Heart right ventricle (tissue), 16 donors: Measurements from ENCODE around the gene CFP. TPM values are rescaled to one million over a fixed set of nuclear protein-coding genes. Genes with fewer than 3 reads are reported as not detected.
A peak's percentile ranks its signal among the peaks of the same experiment; 100 is the strongest.
"Not testable (repeated sequence)": the region's sequence is repeated elsewhere in the genome, so short reads cannot be mapped to it uniquely, and the experiment has no call there.

Source experiments
- ATAC-seq, 8 donors: fragments of 200-7000 bp; cut with Tn5 transposase; one replicate each; pipeline ENCODE4 v1.9.1; 2020; ENCODE audit warnings: mild to moderate bottlenecking in 8 of 8, moderate library complexity in 8 of 8, moderate number of reproducible peaks in 1 of 8
- DNase-seq, 2 donors: peaks; one replicate each; pipeline ENCODE4 v3.0.0-alpha.2; 2020
- H3K27ac ChIP-seq, 10 donors: fragments of 200-600 bp; sonication (generic) in 2 of 10; one replicate each; pipeline versions ENCODE4 v1.5.0 to v1.8.0; 2020 to 2022; ENCODE audit warnings: mild to moderate bottlenecking in 3 of 10
- H3K27me3 ChIP-seq, 7 donors: fragments of 200-600 bp; one replicate each; pipeline ENCODE4 v1.8.0; 2021 to 2022; ENCODE audit warnings: mild to moderate bottlenecking in 2 of 7
- H3K36me3 ChIP-seq, 9 donors: fragments of 200-600 bp; sonication (generic) in 1 of 9; one replicate each; pipeline versions ENCODE4 v1.5.0 to v1.8.0; 2020 to 2022; ENCODE audit warnings: mild to moderate bottlenecking in 2 of 9
- H3K4me1 ChIP-seq, 9 donors: fragments of 200-600 bp; sonication (generic) in 1 of 9; one replicate each; pipeline versions ENCODE4 v1.5.0 to v1.8.0; 2020 to 2022; ENCODE audit warnings: mild to moderate bottlenecking in 4 of 9
- H3K4me3 ChIP-seq, 10 donors: fragments of 200-600 bp; sonication (generic) in 2 of 10; one replicate each; pipeline versions ENCODE4 v1.5.0 to v1.8.0; 2020 to 2022; ENCODE audit warnings: mild to moderate bottlenecking in 7 of 10, moderate library complexity in 2 of 10
- H3K9me3 ChIP-seq, 11 donors: fragments of 200-600 bp in 10 of 11; sonication (generic) in 2 of 11; one replicate each; pipeline versions ENCODE4 v1.5.0 to v1.8.0; 2013 to 2022; ENCODE audit warnings: mild to moderate bottlenecking in 2 of 11, control low read depth in 1 of 11, moderate library complexity in 1 of 11
- WGBS, 2 donors: extraction: QIAGEN DNeasy Blood & Tissue Kit; methylation state at CpG; one replicate each; pipeline ENCODE4 v1.1.7; 2013; ENCODE audit warnings: inconsistent platforms in 1 of 2; 5-methylcytosine and 5-hydroxymethylcytosine counted together
- intact Hi-C, 10 donors: fragments of 100-400 bp; cut with DNase I; formaldehyde crosslinking; loops; one replicate each; pipeline versions ENCODE4 v1.11.1 to v1.14.2; 2022
- long read RNA-seq, 3 donors: library from polyadenylated mRNA; unstranded; transcript quantifications; one replicate each; pipeline ENCODE4 v2.0.0, GENCODE V29; 2020 to 2021
- polyA plus RNA-seq, 2 donors: library from polyadenylated mRNA; stranded (reverse); fragments of 200-250 nt; gene quantifications; one replicate each; pipeline ENCODE4 v1.2.3, GENCODE V29; 2013
- total RNA-seq, 10 donors: library from RNA; stranded (reverse); fragmentation: NEBNext Ultra II Directional in 3 of 10; extraction: Animal tissue kit (Norgen Biotek cat#: 25700) in 3 of 10; gene quantifications; one replicate each; pipeline versions ENCODE4 v1.2.1 to v1.2.4, GENCODE V29; 2021 to 2023
- TF ChIP-seq, protein P1 (sequence below), 9 donors: fragments of 200-600 bp; sonication (generic) in 2 of 9; IDR thresholded peaks; one replicate each; pipeline versions ENCODE4 v1.5.0 to v1.8.0; 2021 to 2022; ENCODE audit warnings: antibody characterized with exemption in 9 of 9, mild to moderate bottlenecking in 5 of 9, moderate library complexity in 1 of 9
- donor health status: Arrhythmogenic right ventricular cardiomyopathy.
- donor health status: ischemic (EF 13 %, LVEDD 7.1; RV severe dilation, severe dysfunction).
- donor health status: healthy with polysubstance abuse.
- donor health status: DM: no; HTN: yes; CAD: no.
- donor health status: DM: no; HTN: no; CAD: no.
- donor health status: ischemic (EF 25% LVEDD 6.9; RV normal size, moderate dysfunction).
- donor health status: ischemic (EF 25% LVEDD 5.7; RV mildly dilated, moderate dysfunction).
- donor health status: healthy.
- donor health status: DM: yes; HTN: yes; CAD: no.
- donor health status: Ischemic cardiomyopathy.
- donor health status: ischemic (EF 35%, LVEDD 5.7; RV mildly dilated, moderate dysfunction).
- donor health status: nonischemic (EF 11% LVEDD 7.7; RV severe dilation, severe dysfunction).
- donor health status: DM: yes; HTN: yes; CAD: no.
- donor health status: PGD.
- donor health status: ischemic (EF 29% LVEDD 5.4; RV normal size, mild dysfunction).
- donor health status: nonischemic (EF 23%, LVEDD 6.1; RV moderate dilation, normal function).

The CFP gene
- total RNA-seq (10 to 100 TPM in 1 of 10 donors, 1 to 10 TPM in 9; 1.1 to 12.4 (median 1.8) TPM), polyA plus RNA-seq (1 to 10 TPM; 2.3 to 2.4 TPM)
- long read RNA-seq, donor 1, partial matches to known transcripts: 0 of 5 reads
- long read RNA-seq, donor 1, other reads (novel, unspliced or antisense): 1 of 5 reads
- long read RNA-seq, donor 2, partial matches to known transcripts: 0 of 3 reads
- long read RNA-seq, donor 2, other reads (novel, unspliced or antisense): 0 of 3 reads
- long read RNA-seq, donor 3, transcript CFP-203 (9 exons, 1,592 nt): major isoform, 7 of 7 reads
- long read RNA-seq, donor 3, partial matches to known transcripts: 0 of 7 reads
- long read RNA-seq, donor 3, other reads (novel, unspliced or antisense): 0 of 7 reads

DNA sequence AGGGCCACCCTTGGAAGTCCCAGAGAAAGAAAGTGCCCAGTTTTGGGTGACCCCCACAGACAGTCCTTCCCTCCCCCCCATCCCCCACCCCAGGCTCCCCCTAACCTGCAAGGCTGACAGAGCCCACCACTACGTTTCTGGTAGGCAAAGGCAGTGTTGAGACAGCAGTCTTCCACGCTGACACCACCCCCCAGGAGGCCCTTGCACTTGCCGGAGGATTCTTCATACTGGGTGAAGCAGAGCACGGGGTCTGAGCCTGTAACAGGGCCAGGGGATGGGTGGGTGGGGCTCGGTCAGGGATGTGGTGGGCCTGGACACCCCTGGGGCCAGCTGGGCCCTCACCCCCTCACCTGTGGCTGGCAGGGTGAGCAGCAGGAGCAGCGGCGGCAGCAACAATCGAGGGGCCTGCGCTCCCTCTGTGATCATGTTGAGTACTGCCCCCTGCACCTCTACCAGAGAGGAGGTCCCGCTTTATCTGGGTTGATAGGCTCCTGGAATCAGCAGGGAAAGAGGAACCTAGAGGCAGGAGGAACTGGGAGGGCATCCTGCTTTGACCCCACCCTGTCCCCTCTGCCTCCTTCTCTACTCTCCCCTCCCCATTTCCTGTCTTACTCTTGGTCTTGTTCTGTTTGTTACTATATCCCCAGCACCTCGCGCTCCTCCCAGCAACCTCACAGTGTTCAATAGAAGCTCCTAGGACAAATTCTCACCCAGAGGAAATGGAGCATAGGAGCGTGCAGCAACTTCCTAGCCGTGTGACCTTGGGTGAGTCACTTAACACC is at the start of gene CFP:
CFP (minus strand) TSS at position 512 of the 782 bp plus-strand sequence; CDS start at position 426, 86 bp downstream.
- H3K27ac ChIP-seq: peak within 1 kb of the TSS in 1 of 10 donors; percentile 83
- TF ChIP-seq, protein P1, sequence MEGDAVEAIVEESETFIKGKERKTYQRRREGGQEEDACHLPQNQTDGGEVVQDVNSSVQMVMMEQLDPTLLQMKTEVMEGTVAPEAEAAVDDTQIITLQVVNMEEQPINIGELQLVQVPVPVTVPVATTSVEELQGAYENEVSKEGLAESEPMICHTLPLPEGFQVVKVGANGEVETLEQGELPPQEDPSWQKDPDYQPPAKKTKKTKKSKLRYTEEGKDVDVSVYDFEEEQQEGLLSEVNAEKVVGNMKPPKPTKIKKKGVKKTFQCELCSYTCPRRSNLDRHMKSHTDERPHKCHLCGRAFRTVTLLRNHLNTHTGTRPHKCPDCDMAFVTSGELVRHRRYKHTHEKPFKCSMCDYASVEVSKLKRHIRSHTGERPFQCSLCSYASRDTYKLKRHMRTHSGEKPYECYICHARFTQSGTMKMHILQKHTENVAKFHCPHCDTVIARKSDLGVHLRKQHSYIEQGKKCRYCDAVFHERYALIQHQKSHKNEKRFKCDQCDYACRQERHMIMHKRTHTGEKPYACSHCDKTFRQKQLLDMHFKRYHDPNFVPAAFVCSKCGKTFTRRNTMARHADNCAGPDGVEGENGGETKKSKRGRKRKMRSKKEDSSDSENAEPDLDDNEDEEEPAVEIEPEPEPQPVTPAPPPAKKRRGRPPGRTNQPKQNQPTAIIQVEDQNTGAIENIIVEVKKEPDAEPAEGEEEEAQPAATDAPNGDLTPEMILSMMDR (IDR thresholded peaks at IDR 0.05): no peak
- intact Hi-C loops: no loop called here
- H3K27me3 ChIP-seq: peaks cover 0 to 9% (median 0%) of the 10 kb centered on the region in 7 donors
- 43 to 64% methylated on average over 7 to 14 of the region's 14 CpGs for WGBS, 2 donors
- peaks cover 0 to 15% (median 0%) of the 10 kb centered on the region in 9 donors for H3K4me1 ChIP-seq
- H3K4me3 ChIP-seq: peak within 1 kb of the TSS in 1 of 10 donors; percentile 44
- DNase-seq (no peak), ATAC-seq (peak in 4 of 8 donors; percentile 14 to 37 (median 31))
- H3K36me3 ChIP-seq: peaks cover 0 to 6% (median 0%) of the 10 kb centered on the region in 9 donors
- H3K9me3 ChIP-seq: no peaks in the 10 kb centered on the region

DNA sequence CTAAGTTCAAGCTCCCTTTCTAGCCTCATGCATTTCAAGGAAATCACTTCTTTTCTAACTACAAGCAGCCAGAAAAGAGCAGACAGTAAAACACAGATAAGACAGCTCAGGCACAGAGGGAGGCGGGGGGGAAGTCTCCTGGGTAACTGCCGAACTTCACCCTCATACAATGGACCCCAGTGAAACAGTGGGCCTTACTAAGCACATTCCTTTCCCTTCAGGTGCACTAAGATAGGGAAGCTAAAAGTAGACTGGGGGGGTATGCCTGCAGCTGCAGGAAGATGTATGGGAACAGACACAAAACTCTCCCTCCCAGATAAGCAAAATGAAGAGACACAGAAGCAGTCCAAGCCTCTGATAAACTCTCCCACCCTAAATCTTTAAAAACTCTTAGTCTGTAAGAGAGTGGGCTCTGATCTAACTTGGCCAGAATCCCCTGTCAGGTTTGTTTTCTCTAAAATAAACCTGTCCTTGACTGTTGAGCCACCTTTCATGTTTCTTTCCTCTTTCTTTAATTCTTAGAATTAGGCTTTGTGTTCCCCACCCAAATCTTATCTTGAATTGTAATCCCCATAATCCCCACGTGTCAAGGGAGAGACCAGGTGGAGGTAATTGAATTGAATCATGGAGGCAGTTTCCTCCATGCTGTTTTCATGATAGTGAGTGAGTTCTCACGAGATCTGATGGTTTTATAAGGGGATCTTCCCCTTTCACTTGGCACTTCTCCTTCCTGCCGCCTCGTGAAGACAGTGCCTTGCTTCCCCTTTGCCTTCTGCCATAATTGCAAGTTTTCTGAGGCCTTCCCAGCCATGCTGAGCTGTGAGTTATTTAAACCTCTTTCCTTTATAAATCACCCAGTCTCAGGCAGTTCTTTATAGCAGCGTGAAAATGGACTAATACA is 46.5 kb upstream of the CFP start:
- intact Hi-C loops, H3K27ac ChIP-seq, H3K9me3 ChIP-seq, DNase-seq, ATAC-seq, H3K27me3 ChIP-seq, H3K4me3 ChIP-seq, H3K36me3 ChIP-seq, H3K4me1 ChIP-seq: not testable (repeated sequence)
- 72 to 76% methylated on average over 7 of the region's 7 CpGs for WGBS, 2 donors

DNA sequence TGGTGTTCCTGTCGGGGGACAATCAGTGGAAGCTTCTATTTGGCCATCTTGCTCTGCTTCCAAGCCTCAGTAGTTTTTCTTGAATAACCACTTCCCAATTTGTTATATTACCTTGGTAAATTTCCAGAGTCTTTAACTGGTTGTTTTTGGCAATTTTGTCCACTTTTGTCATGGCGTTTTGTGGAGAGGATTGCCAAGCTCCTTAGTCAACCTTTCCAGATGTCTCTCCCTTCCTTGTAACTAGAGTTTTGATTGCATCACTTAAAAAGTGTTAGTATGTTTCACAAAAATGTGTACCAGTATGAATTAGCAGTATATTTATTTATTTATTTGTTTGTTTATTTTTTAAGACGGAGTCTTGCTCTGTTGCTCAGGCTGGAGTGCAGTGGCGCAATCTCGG is 45.0 kb upstream of the CFP start:
- 87 to 89% methylated on average over 5 of the region's 5 CpGs for WGBS, 2 donors
- Histone ChIP-seq H3K4me1 (no peaks in the 10 kb centered on the region), H3K27me3 (peaks cover 0 to 5% (median 0%) of the 10 kb centered on the region in 7 donors), H3K36me3 (no peaks in the 10 kb centered on the region), H3K9me3 (peaks cover 0 to 13% (median 0%) of the 10 kb centered on the region in 11 donors), H3K27ac (no peak overlapping the region), H3K4me3 (no peak overlapping the region)
- TF ChIP-seq, protein P1 (IDR thresholded peaks at IDR 0.05): no peak
- DNase-seq (no peak), ATAC-seq (no peak)
- intact Hi-C loops: loop anchor here in 1 of 10 donors (5.0 kb wide), 1 partner anchor 158 kb away; no protein-coding TSS in a partner anchor

DNA sequence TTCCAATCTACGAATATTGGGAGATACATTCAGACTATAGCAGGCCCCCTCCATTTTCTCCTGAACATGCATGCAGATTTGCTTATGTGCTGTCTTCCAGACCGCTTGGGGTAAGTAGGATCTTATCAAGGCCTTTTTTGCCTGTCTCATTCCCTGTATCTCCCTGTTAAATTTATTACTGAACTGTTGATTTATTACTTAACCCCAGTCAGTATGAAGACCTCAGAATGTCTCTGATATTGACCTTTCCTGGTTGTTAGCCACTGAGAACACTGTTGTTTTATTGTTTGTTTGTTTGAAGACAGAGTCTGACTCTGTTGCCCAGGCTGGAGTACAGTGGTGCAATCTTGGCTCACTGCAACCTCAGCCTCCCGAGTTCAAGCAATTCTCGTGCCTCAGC is 36.1 kb upstream of the CFP start:
- DNase-seq, H3K9me3 ChIP-seq, H3K27me3 ChIP-seq, H3K27ac ChIP-seq, H3K4me3 ChIP-seq, H3K36me3 ChIP-seq, H3K4me1 ChIP-seq, intact Hi-C loops, ATAC-seq: not testable (repeated sequence)
- WGBS, 2 donors: 92 to 95% methylated on average over 4 of the region's 4 CpGs

DNA sequence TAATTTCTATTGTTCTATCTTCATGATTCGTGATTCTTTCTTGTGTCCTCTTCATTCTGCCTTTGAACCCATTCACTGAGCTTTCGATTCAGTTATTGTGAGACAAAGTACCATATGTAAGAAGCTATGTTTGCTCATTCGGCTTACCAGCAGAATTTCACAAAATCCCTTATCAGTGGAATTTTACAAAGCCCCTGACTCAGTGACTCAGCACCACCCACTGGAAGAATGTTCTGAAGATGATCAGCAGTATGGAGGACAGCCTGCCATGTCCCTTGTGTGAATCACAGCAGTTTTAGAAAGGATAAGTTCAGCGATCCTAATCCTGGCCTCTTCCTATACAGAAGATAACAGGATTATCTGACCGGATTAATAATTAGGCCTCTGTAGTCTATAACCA is 35.0 kb upstream of the CFP start:
- Histone ChIP-seq H3K27me3 (peaks cover 0 to 10% (median 0%) of the 10 kb centered on the region in 7 donors), H3K36me3 (no peaks in the 10 kb centered on the region), H3K4me1 (peaks cover 0 to 1% (median 0%) of the 10 kb centered on the region in 9 donors), H3K9me3 (no peaks in the 10 kb centered on the region), H3K4me3 (no peak overlapping the region), H3K27ac (no peak overlapping the region)
- WGBS, 2 donors: 83 to 87% methylated on average over 5 of the region's 5 CpGs
- no peak for DNase-seq
- ATAC-seq: no peak
- TF ChIP-seq, protein P1 (IDR thresholded peaks at IDR 0.05): no peak
- intact Hi-C loops: no loop called here
